ENCODE measurements around the gene GRIK4.
A peak's percentile ranks its signal among the peaks of the same experiment; 100 is the strongest.
"Not testable (repeated sequence)": the region's sequence is repeated elsewhere in the genome, so short reads cannot be mapped to it uniquely, and the experiment has no call there.

The GRIK4 gene

GRCh38 chr11:120750647-120751549 is 239.3 kb downstream of the GRIK4 start:
- DNase-seq = no peak

DNA sequence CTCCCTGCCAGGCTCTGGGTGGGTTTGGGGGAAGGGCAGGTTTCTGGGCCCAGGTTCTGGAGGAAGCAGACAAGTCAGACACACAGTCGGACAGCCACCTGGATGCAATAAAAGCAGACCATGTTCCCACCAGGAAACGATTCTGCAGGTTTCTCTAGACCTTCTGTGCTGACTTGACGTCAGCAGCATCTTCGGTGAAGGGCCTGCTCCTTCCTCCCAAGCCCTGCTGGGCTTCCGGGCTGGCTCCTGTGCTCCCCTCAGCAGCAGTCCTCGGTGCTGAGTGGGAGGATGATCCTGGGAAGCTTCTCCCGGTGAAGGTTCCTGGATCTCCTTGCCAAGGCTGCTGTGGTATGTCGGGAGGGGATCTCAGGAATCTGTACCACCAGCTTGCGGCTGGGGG is 240.0 kb downstream of the GRIK4 start:
- DNase-seq = peak; percentile 20

GRCh38 chr11:120752668-120753067 is 241.1 kb downstream of the GRIK4 start:
- peak; percentile 31 for DNase-seq

GRCh38 chr11:120756931-120757330 is 245.4 kb downstream of the GRIK4 start:
- DNase-seq = no peak

- DNase-seq = no peak
These were observed 247.5 kb downstream of the GRIK4 start for GRCh38 chr11:120759046-120759445.

GRCh38 chr11:120765710-120766109 is 254.2 kb downstream of the GRIK4 start:
- not testable (repeated sequence) for DNase-seq

GRCh38 chr11:120766318-120766717 is 254.8 kb downstream of the GRIK4 start:
- no peak for DNase-seq

- DNase-seq = no peak
These were observed 257.4 kb downstream of the GRIK4 start for GRCh38 chr11:120768949-120769348.

DNA sequence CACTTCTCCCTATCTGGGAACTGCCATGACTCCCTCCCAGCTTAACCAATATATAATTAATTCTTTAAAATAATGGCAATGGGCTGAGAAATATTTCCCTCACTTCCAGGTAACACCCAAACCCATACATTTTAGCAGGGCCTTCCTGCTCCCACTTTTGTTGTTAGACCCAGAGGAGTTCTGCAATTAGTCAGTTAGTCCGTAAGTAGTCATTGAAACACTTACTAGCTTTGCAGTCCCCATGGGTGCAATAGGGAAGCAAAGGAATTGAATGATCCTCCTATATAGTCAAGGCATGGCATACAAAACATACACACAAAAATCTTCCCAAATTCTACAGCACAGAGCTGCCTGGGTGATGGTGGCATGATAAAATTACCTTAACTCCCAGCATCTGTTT is 258.4 kb downstream of the GRIK4 start:
- no peak for DNase-seq

- DNase-seq = no peak
These were observed 260.1 kb downstream of the GRIK4 start for GRCh38 chr11:120771551-120772060.

DNA sequence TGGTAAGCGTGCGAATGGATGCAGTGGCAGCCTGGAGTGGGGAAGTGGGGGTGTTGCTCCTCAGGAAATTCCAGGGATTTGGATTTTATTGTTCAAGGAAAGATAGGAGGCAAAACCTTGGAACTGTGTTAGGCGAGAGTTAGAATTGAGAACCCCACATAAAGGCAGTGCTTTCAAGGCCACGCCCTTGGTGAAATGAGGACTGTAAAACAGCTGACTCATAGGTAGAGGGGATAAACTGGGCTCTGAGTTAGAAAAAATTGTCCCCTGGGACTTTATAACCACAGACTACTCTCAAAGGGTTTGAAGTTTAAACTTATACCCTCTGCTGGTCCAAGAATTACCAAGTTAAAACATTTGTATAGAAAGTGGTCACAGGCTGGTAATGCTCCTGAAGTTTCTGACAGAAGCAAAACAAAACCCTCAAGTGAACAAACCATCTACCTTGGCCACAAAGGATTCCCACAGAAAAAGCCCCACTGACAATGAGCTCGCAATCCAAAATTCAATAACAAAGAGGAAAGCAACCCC is 262.0 kb downstream of the GRIK4 start:
- DNase-seq = no peak

- DNase-seq = no peak
These were observed 263.2 kb downstream of the GRIK4 start for GRCh38 chr11:120774591-120775386.

DNA sequence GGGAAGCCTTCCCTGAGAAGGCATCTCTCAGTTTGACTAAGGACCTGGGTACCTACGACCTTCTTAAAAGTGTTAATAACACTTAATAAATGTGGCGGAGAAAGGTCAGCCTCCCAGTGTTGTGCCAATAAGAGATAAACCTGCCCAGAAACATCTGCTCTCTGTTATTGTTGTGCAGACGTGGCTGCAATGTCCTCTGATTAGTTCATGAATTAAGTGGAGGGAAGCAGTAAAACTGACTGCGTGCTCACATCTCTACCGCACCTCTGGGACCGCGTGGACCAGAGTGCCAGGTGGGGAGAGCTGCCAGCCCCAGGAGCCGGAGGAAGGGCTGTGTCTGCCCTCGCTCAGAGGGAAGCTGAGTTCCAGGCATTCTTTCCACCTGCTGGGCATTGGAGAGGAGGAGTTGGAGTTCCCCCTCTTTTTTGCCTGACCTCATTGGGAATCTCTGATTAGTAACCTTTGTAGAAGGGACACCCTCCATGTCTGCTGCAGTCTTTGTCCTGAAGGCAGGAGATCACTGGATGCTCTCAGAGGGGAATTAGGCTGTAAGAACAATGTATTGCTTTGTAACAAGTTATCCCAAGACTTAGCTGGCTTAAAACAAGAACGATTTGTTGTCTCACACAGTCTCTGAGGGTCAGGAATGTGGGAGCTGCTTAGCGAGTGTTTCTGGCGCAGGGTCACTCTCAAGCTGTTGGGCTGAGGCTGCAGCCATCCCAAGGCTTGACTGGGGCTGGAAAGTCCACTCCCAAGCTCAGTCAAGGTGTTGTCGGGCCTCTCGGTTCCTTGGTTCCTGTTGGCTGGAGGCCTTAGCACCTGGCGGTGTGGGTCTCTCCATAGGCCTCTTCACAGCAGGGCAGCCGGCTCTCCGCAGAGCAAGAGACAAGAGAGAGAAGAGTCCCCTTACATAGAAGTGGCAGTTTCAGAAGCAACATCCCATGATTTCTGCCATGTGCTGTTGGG is 264.7 kb downstream of the GRIK4 start:
- DNase-seq = no peak

GRCh38 chr11:120778685-120779490 is 267.3 kb downstream of the GRIK4 start:
- DNase-seq = no peak

GRCh38 chr11:120780239-120780638 is 268.7 kb downstream of the GRIK4 start:
- no peak for DNase-seq

DNA sequence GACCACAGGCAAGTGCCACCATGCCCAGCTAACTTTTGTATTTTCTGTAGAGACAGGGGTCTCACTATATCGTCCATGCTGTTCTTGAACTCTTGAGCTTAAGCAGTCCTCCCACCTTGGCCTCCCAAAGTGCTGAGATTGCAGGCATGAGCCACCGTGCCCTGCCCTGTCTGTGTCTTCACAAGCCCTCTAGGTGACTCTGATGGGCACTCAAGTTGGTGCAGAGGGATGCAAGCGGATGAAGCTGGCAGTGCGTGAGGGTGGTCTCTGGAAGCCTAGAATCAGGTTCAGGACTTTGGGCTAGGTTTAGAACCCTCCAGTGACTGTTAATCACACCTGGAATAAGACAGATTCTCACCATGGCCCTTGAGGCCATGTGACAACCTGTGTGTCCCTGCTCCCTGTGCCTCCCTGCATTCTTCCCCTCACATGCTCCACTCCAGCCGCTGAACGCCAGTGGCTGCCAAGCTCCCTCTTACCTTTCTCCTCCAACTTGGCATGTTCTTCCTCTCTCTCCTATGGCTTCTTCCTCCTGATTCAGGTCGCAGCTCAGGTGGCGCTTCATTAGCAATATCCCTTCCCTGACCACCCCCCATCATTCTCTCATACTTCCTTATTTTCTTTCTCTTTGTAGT is 270.1 kb downstream of the GRIK4 start:
- DNase-seq = no peak

GRCh38 chr11:120784566-120785251 is 273.2 kb downstream of the GRIK4 start:
- no peak for DNase-seq

- DNase-seq = no peak
These were observed 274.0 kb downstream of the GRIK4 start for GRCh38 chr11:120785576-120785975.

DNA sequence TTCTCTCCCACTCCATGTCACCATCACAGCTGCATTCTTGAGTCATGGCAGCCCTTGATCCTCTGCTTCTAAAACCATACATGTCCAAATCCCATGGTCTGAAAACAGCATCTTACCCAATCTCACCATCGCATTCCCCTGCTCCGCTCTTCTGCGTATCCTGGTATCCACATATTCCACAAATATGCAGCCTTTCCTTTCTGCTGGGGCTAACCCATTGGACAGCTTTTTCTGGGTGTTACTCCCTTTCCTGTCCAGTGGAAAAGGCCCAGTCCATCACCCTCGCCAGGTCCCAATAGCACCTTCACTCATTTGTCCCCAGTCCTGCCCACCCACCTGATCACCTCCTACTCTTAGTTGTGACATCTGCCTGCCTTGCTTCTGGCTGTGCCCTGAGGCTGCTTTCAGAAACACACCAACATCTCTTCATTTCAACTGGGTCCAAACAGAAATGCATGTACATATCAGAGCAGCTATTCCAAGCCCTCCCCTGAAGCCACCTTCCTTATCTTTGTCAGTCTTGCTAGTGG is 274.7 kb downstream of the GRIK4 start:
- DNase-seq = no peak

GRCh38 chr11:120787224-120787623 is 275.7 kb downstream of the GRIK4 start:
- not testable (repeated sequence) for DNase-seq
